Astrocyte of the spinal cord (primary cell): ENCODE measurements around the gene PELI2.

ENCODE experiments used
- DNase-seq: peaks from one replicate; pipeline ENCODE4 v3.0.0; 2011; ENCODE audit warnings: low read depth, low spot score
- H3K4me3 ChIP-seq: 2 replicates; pipeline ENCODE4 v1.5.1; 2011; ENCODE audit warnings: low read depth, mild to moderate bottlenecking, low read length, moderate library complexity
- in situ Hi-C: cut with HindIII; loops from 2 replicates; pipeline ENCODE4 v1.10.0; 2017; ENCODE audit warnings: low sequenced_read_pairs
- TF ChIP-seq, protein P1 (sequence below): IDR thresholded peaks from 2 replicates; pipeline ENCODE4 v1.5.1; 2012; ENCODE audit warnings: low read depth, mild to moderate bottlenecking, low read length, inconsistent platforms

Gene PELI2

DNA sequence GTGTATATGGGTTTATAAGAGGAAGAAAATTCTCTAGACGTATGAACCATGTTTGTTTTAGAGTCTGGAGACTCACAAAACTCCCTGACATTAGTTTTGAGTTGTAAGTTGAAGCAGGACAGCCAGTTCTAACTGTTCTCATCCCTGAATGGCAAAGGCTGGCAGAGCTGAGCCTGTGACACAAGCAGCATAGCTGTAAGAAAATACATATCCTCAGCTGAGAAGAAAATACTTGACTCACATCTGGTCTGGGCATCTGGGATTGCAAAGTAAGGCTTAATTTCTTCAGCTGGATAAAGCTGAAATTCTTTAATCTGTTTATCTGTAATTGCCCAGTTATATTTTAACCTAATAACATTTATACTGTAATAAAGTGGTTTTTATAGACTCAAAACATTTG, 156.3 kb downstream of the PELI2 start:
- in situ Hi-C loops, result no loop called here
- no peak overlapping the region for H3K4me3 ChIP-seq
- TF ChIP-seq, protein P1, sequence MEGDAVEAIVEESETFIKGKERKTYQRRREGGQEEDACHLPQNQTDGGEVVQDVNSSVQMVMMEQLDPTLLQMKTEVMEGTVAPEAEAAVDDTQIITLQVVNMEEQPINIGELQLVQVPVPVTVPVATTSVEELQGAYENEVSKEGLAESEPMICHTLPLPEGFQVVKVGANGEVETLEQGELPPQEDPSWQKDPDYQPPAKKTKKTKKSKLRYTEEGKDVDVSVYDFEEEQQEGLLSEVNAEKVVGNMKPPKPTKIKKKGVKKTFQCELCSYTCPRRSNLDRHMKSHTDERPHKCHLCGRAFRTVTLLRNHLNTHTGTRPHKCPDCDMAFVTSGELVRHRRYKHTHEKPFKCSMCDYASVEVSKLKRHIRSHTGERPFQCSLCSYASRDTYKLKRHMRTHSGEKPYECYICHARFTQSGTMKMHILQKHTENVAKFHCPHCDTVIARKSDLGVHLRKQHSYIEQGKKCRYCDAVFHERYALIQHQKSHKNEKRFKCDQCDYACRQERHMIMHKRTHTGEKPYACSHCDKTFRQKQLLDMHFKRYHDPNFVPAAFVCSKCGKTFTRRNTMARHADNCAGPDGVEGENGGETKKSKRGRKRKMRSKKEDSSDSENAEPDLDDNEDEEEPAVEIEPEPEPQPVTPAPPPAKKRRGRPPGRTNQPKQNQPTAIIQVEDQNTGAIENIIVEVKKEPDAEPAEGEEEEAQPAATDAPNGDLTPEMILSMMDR, result no peak
- DNase-seq, result peak; percentile 12

GRCh38 chr14:56276108-56276507, 157.9 kb downstream of the PELI2 start:
- no peak for DNase-seq

DNA sequence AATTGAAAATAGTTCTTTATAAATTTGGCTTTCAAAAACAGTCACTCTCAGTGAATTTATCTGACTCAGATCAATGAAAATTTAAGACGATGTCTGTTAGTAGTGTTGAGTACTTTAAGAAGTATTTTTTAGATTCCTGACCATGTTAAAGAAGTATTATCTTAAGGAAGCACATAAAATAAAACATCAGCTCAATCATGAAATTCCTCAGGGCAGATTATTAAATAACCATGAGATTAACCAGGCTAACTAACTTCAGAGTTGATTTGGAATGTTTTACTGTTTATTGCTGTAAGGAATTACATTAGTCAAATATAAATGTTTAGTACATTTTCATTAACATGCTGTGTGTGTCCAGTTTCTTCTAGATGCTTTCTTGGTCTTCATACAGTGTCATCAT, 160.2 kb downstream of the PELI2 start:
- in situ Hi-C loops, result no loop called here
- TF ChIP-seq, protein P1, result no peak
- DNase-seq, result no peak
- H3K4me3 ChIP-seq, result no peak overlapping the region

More at GRCh38 chr14:56276108-56276507, 157.9 kb downstream of the PELI2 start:
- no peak overlapping the region for H3K4me3 ChIP-seq
- TF ChIP-seq, protein P1, result no peak
- in situ Hi-C loops, result no loop called here

- no peak overlapping the region for H3K4me3 ChIP-seq
- DNase-seq, result no peak
- in situ Hi-C loops, result no loop called here
- TF ChIP-seq, protein P1, result peak; percentile 21
These were observed 162.6 kb downstream of the PELI2 start for GRCh38 chr14:56280843-56281242.

DNA sequence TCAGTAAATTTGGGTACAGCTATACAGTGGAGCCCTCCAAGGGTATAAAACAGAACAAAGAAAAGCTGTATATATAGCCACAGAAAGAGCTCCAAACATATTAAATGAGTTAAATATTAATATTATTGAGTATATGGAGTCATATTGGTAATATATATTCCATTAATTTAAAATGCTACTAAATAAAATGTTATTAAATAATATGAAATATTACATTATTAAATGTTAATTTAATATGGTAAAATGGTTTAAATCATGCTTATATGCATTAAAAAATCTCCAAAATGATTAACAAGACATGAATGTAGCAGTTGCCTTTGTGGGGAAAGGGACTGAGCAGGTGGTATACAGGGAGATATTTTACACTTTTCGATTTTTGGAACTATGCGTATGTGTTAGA, 164.0 kb downstream of the PELI2 start:
- DNase-seq, result no peak
- H3K4me3 ChIP-seq, result no peak overlapping the region
- in situ Hi-C loops, result no loop called here
- TF ChIP-seq, protein P1, result no peak

GRCh38 chr14:56284641-56285040, 166.4 kb downstream of the PELI2 start:
- H3K4me3 ChIP-seq, result no peak overlapping the region
- in situ Hi-C loops, result no loop called here
- TF ChIP-seq, protein P1, result no peak
- DNase-seq, result no peak

GRCh38 chr14:56289155-56289554, 170.9 kb downstream of the PELI2 start:
- in situ Hi-C loops, result no loop called here
- TF ChIP-seq, protein P1, result no peak

More at GRCh38 chr14:56289155-56289554, 170.9 kb downstream of the PELI2 start:
- H3K4me3 ChIP-seq, result no peak overlapping the region
- no peak for DNase-seq
